GM19240 (cell line): Measurements from ENCODE around the gene RAPGEF4.

Experiments
- DNase-seq: peaks from one replicate; pipeline ENCODE4 v3.0.0; 2011; ENCODE audit warnings: low spot score; ENCODE audit not compliant: insufficient read length

RAPGEF4 gene

DNA sequence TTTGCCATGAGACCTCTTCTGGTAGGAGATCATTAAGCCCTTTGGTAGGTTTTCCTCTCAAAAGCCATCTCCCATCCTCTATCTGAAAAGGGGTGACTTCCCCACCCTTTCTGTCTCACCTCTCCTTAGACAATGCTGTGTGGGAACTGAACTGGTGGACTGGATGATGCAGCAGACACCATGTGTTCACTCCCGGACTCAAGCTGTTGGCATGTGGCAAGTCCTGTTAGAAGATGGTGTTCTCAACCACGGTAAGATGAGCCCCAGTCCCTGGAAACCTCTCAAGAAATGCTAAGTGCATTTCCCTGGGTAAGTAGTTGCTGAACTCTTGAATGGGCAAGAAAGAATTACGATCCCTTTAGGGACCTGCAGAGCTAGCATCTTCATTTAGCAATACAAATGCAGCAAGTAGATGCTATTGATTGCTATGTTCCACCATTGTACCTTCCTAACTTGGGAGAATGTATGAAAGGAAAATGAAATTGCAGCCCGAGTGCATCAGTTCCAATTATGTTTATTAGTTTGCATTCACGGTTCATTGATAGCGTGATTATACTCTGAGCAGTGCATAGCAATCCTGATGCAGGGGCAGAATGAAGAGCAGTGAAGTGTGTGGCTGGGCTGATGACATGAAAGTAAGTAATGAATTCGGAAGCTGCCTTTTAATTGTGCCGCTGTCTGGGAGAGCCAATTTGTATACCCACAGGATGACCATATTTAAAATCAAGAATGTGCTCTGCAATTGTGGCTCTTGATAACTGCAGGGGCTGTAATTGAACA, 230.0 kb downstream of the RAPGEF4 start:
- no peak for DNase-seq

GRCh38 chr2:172967036-172967982, 231.7 kb downstream of the RAPGEF4 start:
- DNase-seq: no peak

DNA sequence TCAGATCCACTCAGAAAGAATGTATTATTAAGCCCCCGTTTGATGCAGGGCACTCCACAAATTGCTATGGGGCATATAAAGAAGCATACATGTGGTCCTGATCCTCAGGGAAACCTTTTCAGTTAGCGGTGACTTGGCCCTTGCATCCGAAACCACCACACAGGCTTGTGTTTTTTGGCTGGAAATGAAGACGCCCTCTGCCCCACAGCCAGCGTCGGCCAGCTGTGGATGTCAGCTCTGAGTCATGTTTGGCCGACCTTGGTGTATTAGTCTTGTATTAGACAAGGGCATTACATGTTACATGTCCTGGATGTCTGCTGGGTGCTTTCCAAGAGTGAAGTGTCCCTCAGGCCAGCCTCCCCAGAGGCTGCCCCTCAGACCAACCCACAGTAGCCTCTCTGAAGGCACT, 232.4 kb downstream of the RAPGEF4 start:
- no peak for DNase-seq

DNA sequence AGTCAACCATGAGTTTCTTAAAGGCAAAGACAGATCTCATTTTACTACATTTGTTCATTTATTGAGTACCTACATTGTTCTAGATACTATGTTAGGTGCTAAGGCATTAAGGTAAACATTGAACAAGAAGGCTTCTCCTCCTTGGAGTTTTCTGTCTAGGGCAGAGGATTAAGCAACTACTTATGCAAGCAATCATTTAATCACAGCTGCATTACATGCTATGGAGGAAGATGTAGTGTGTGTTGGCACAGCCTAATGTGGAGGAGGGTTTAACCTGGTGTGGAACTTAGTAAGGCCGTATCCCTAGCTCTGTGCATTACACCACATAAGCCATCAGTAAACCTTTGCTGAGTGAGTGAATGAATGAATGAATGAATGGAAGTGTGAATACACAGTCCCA, 233.5 kb downstream of the RAPGEF4 start:
- no peak for DNase-seq

GRCh38 chr2:172969609-172970008, 234.0 kb downstream of the RAPGEF4 start:
- DNase-seq: no peak

- DNase-seq: no peak
Observed at GRCh38 chr2:172970660-172971059, 235.0 kb downstream of the RAPGEF4 start.

DNA sequence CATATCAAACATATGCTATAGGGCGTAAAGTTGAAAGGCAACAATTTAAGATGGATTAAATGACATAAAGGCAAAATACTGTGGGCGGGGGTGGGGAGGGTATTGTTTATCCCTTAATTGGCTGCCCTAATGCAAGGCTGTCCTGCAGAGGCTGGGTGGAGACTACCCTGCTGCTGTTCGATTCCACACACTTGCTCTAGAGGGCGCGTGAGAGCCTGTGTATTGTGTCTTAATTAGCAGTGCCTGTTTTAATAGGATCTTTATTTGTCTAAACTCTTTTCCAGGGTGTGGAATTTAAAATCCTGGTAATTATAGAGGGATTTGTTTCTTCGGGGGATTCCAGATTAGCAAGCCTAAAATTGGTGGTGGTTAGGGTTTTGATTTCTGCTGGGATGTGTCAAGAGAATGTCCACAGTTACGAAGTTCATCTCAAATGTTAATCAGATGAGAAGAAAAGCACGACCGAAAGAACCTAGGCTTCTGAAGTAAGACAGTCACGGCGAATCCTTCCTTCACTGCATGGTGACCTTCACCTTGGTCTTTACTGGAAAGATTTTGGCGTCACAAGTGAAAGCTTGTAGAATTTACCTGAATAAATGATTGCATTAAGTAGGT, 236.5 kb downstream of the RAPGEF4 start:
- peak; percentile 47 for DNase-seq

- no peak for DNase-seq
Observed at GRCh38 chr2:172974762-172975161, 239.1 kb downstream of the RAPGEF4 start.

GRCh38 chr2:172976116-172976515, 240.5 kb downstream of the RAPGEF4 start:
- no peak for DNase-seq

GRCh38 chr2:172976816-172977215, 241.2 kb downstream of the RAPGEF4 start:
- no peak for DNase-seq

- DNase-seq: no peak
Observed at GRCh38 chr2:172977270-172978062, 241.8 kb downstream of the RAPGEF4 start.

DNA sequence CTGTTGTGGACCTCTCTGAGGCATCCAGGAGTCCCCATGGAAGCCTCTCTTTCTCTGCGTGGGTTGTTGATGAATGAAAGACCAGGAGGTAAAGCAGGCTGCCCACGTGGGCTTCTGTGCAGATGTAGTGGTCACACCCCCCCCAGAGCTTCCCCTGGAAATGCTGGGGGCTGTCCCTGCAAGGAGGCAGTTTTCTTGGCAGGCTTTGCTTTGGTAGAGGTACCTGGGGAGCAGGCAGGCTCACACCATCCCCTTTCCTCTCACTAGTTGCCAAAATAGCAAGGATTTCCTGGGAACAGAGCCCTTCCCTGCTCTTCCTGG, 242.4 kb downstream of the RAPGEF4 start:
- no peak for DNase-seq

- no peak for DNase-seq
Observed at GRCh38 chr2:172985139-172985892, 249.7 kb downstream of the RAPGEF4 start.

GRCh38 chr2:172986040-172986439, 250.4 kb downstream of the RAPGEF4 start:
- DNase-seq: no peak

GRCh38 chr2:172988728-172989127, 253.1 kb downstream of the RAPGEF4 start:
- no peak for DNase-seq

GRCh38 chr2:172991031-172991430, 255.4 kb downstream of the RAPGEF4 start:
- DNase-seq: no peak

- no peak for DNase-seq
Observed at GRCh38 chr2:172993139-172993538, 257.5 kb downstream of the RAPGEF4 start.

- DNase-seq: no peak
Observed at GRCh38 chr2:172993931-172994717, 258.5 kb downstream of the RAPGEF4 start.

- no peak for DNase-seq
Observed at GRCh38 chr2:172994864-172995263, 259.2 kb downstream of the RAPGEF4 start.
